CD4-positive, alpha-beta memory T cell (primary cell): ENCODE results near the gene EIF4EBP3. TPM values are rescaled to one million over a fixed set of nuclear protein-coding genes. Genes with fewer than 3 reads are reported as not detected.
A peak's percentile ranks its signal among the peaks of the same experiment; 100 is the strongest.

ENCODE experiments used
- CTCF ChIA-PET: fragments of 350-600 bp; sonication (Branson Sonifier 250); formaldehyde crosslinking; loops from one replicate; lab custom pipeline; 2021; ENCODE audit warnings: inconsistent platforms; ENCODE audit not compliant: partially characterized antibody; lab: Charles Lee
- POLR2A ChIA-PET: fragments of 350-600 bp; sonication (Branson Sonifier 250); formaldehyde crosslinking; loops from one replicate; lab custom pipeline; 2021; ENCODE audit not compliant: partially characterized antibody; lab: Charles Lee
- DNase-seq, 5 donors: peaks; one replicate each; pipeline versions ENCODE4 v3.0.0 to v3.0.0-alpha.2; 2020 to 2022; ENCODE audit warnings: mixed read lengths in 1 of 5
- H3K27ac ChIP-seq: one replicate; pipeline ENCODE4 v1.7.0; 2013; ENCODE audit warnings: low read depth, low read length
- H3K27me3 ChIP-seq: 2 replicates; pipeline ENCODE4 v1.7.0; 2013; ENCODE audit warnings: mild to moderate bottlenecking, low read length, moderate library complexity; ENCODE audit not compliant: insufficient read depth
- H3K36me3 ChIP-seq: 2 replicates; pipeline ENCODE4 v1.7.0; 2013; ENCODE audit warnings: mild to moderate bottlenecking, low read length, moderate library complexity; ENCODE audit not compliant: insufficient read depth
- H3K4me1 ChIP-seq: 2 replicates; pipeline ENCODE4 v1.7.0; 2013; ENCODE audit warnings: mild to moderate bottlenecking, low read length, moderate library complexity; ENCODE audit not compliant: insufficient read depth
- H3K4me3 ChIP-seq, 2 donors: one replicate each; pipeline ENCODE4 v1.7.0; 2013; ENCODE audit warnings: low read length in 2 of 2, mild to moderate bottlenecking in 1 of 2
- H3K9me3 ChIP-seq, 2 donors: one replicate each; pipeline ENCODE4 v1.7.0; 2013; ENCODE audit warnings: low read length in 2 of 2, control low read depth in 1 of 2; ENCODE audit not compliant: control insufficient read depth in 1 of 2
- H3K27ac Mint-ChIP-seq, 7 donors: one replicate each; pipeline ENCODE4 v1.8.0; 2020 to 2021; ENCODE audit warnings: mixed read lengths in 7 of 7, mild to moderate bottlenecking in 6 of 7, inconsistent platforms in 3 of 7, moderate library complexity in 3 of 7
- H3K27me3 Mint-ChIP-seq, 2 donors: one replicate each; pipeline ENCODE4 v1.8.0; 2020 to 2021; ENCODE audit warnings: mixed read lengths in 2 of 2
- H3K36me3 Mint-ChIP-seq, 2 donors: one replicate each; pipeline ENCODE4 v1.8.0; 2020 to 2021; ENCODE audit warnings: mixed read lengths in 2 of 2, inconsistent platforms in 1 of 2, mild to moderate bottlenecking in 1 of 2
- H3K4me1 Mint-ChIP-seq, 4 donors: one replicate each; pipeline ENCODE4 v1.8.0; 2020 to 2021; ENCODE audit warnings: mixed read lengths in 4 of 4, mild to moderate bottlenecking in 1 of 4
- H3K4me3 Mint-ChIP-seq, 8 donors: one replicate each; pipeline ENCODE4 v1.8.0; 2020 to 2021; ENCODE audit warnings: mixed read lengths in 8 of 8, mild to moderate bottlenecking in 7 of 8, moderate library complexity in 6 of 8, inconsistent platforms in 3 of 8
- H3K9me3 Mint-ChIP-seq, 8 donors: one replicate each; pipeline ENCODE4 v1.8.0; 2020 to 2021; ENCODE audit warnings: mixed read lengths in 8 of 8, mild to moderate bottlenecking in 5 of 8, inconsistent platforms in 3 of 8, moderate library complexity in 1 of 8
- intact Hi-C: fragments of 100-400 bp; cut with micrococcal nuclease; formaldehyde crosslinking; loops from one replicate; pipeline ENCODE4 v1.15.1; 2023
- microRNA-seq: library from miRNA; unstranded; fragments of <30 nt; microRNA quantifications from one replicate; pipeline ENCODE4 v1.2.0, GENCODE V29; 2021; ENCODE audit warnings: borderline replicate concordance, borderline number of aligned reads, borderline microRNAs expressed, mixed read lengths
- polyA plus RNA-seq, 2 donors: library from polyadenylated mRNA; unstranded; fragments of 300-500 nt; fragmentation: Illumina TruSeq; gene quantifications; one replicate each; pipeline ENCODE4 v1.2.3, GENCODE V29; 2021
- total RNA-seq, 2 experiments: library from RNA; stranded (reverse); gene quantifications; one replicate each; pipeline ENCODE4 v1.2.3, GENCODE V29; 2021

Gene EIF4EBP3
- total and polyA plus RNA-seq, 4 experiments from 2014 or later = 15.3 to 44.3 (median 25.3) TPM

DNA sequence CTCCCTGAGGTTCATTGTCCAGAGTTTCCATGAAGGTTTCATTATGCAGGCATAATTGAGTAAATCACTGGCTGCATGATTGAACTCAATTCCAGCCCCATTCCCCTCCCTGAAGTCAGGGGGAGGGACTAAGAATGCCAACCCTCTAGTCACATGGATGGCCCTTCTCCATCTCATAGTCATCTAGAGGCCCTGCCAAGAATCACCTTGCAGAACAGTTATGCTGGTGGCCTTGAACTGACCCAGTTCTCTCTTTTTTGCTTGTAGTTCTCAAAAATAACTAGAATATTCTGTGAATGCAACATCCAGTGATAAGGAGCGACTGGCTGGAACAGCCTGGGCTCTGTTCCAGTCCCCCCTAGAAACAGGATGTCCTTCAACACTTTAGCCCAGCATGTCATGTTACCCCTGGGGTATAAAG lies 48.9 kb downstream of the EIF4EBP3 start:
- CTCF ChIA-PET = no interaction called here

DNA sequence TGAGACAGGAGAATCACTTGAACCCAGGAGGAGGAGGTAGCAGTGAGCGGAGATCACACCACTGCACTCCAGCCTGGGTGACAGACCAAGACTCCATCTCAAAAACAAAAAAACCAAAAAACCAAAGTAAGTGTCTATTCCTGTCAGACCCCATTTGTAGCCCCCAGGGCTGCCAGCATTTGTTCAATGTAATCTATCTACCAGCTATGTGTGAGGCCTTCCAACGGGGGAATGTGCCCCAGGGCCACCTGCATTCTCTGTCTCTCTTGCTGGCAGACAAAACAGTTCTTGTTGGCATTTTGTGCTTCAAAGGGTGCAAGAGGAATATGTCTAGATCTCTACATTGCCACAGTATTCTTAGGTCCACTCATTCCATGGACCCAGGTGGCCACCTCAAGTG lies 51.4 kb downstream of the EIF4EBP3 start:
- H3K27me3 Mint-ChIP-seq = peaks cover 0 to 1% of the 10 kb centered on the region in 2 donors
- Histone ChIP-seq H3K27me3 (no peaks in the 10 kb centered on the region), H3K27ac (no peak overlapping the region), H3K4me3 (no peak overlapping the region), H3K9me3 (no peaks in the 10 kb centered on the region), H3K36me3 (no peaks in the 10 kb centered on the region), H3K4me1 (no peaks in the 10 kb centered on the region)
- H3K4me1 Mint-ChIP-seq = no peaks in the 10 kb centered on the region
- CTCF ChIA-PET = no interaction called here
- DNase-seq = no peak
- no peaks in the 10 kb centered on the region for H3K36me3 Mint-ChIP-seq
- no peak overlapping the region for H3K4me3 Mint-ChIP-seq
- peak overlapping the region in 1 of 7 donors; percentile 30 for H3K27ac Mint-ChIP-seq
- intact Hi-C loops = no loop called here
- H3K9me3 Mint-ChIP-seq = no peaks in the 10 kb centered on the region
- POLR2A ChIA-PET = no interaction called here

More for the DNA sequence above, 48.9 kb downstream of the EIF4EBP3 start:
- DNase-seq = no peak
- Mint-ChIP-seq H3K27me3 (peaks cover 0 to 1% of the 10 kb centered on the region in 2 donors), H3K27ac (no peak overlapping the region), H3K36me3 (no peaks in the 10 kb centered on the region), H3K4me3 (no peak overlapping the region), H3K4me1 (no peaks in the 10 kb centered on the region), H3K9me3 (no peaks in the 10 kb centered on the region)
- no peak overlapping the region for H3K27ac ChIP-seq
- POLR2A ChIA-PET = no interaction called here
- no peaks in the 10 kb centered on the region for H3K36me3 ChIP-seq
- intact Hi-C loops = no loop called here
- H3K4me3 ChIP-seq = no peak overlapping the region
- no peaks in the 10 kb centered on the region for H3K27me3 ChIP-seq
- H3K4me1 ChIP-seq = no peaks in the 10 kb centered on the region
- H3K9me3 ChIP-seq = no peaks in the 10 kb centered on the region

Small RNA genes lying within 50 kb of the gene (microRNA-seq; reads per million reads assigned to microRNA genes)
- gene MIR6831 = not detected

Other genes with a start within 250 kb of the EIF4EBP3 start
- 10 to 100 TPM; 24.8 to 26.2 TPM for gene PFDN1, start 244.6 kb upstream of the EIF4EBP3 start, total RNA-seq
- 100 to 1,000 TPM; 116 to 223 TPM for gene PFDN1, start 244.6 kb upstream of the EIF4EBP3 start, polyA plus RNA-seq
- gene HBEGF, start 201.1 kb upstream of the EIF4EBP3 start, total RNA-seq = under 1 TPM; 0.52 to 0.86 TPM
- 1 to 10 TPM; 1.2 to 2.4 TPM for gene HBEGF, start 201.1 kb upstream of the EIF4EBP3 start, polyA plus RNA-seq
- gene SLC4A9, start 187.5 kb upstream of the EIF4EBP3 start, total RNA-seq = not detected
- gene SLC4A9, start 187.5 kb upstream of the EIF4EBP3 start, polyA plus RNA-seq = not detected
- gene ANKHD1, start 145.8 kb upstream of the EIF4EBP3 start, total RNA-seq = 100 to 1,000 TPM; 228 to 252 TPM
- 100 to 1,000 TPM in 1 of 2 donors, 10 to 100 TPM in 1; 58.6 to 100 TPM for gene ANKHD1, start 145.8 kb upstream of the EIF4EBP3 start, polyA plus RNA-seq
- gene SRA1, start 9.8 kb downstream of the EIF4EBP3 start, total RNA-seq = 10 to 100 TPM; 24.5 to 26.6 TPM
- 10 to 100 TPM; 35.5 to 46.8 TPM for gene SRA1, start 9.8 kb downstream of the EIF4EBP3 start, polyA plus RNA-seq
- gene APBB3, start 16.9 kb downstream of the EIF4EBP3 start, total RNA-seq = 10 to 100 TPM; 72.9 to 75.4 TPM
- gene APBB3, start 16.9 kb downstream of the EIF4EBP3 start, polyA plus RNA-seq = 1 to 10 TPM; 2.1 to 4.9 TPM
- gene SLC35A4, start 17.2 kb downstream of the EIF4EBP3 start, total RNA-seq = 10 to 100 TPM; 49.0 to 59.4 TPM
- 100 to 1,000 TPM; 105 to 115 TPM for gene SLC35A4, start 17.2 kb downstream of the EIF4EBP3 start, polyA plus RNA-seq
- gene CD14, start 85.5 kb downstream of the EIF4EBP3 start, total RNA-seq = 1 to 10 TPM; 4.9 to 5.2 TPM
- 1 to 10 TPM; 2.7 to 3.2 TPM for gene CD14, start 85.5 kb downstream of the EIF4EBP3 start, polyA plus RNA-seq
- 10 to 100 TPM; 50.0 to 56.3 TPM for gene TMCO6, start 91.8 kb downstream of the EIF4EBP3 start, total RNA-seq
- 10 to 100 TPM; 15.7 to 18.3 TPM for gene TMCO6, start 91.8 kb downstream of the EIF4EBP3 start, polyA plus RNA-seq
- gene NDUFA2, start 100.0 kb downstream of the EIF4EBP3 start, total RNA-seq = 10 to 100 TPM; 38.0 TPM
- 100 to 1,000 TPM; 132 to 135 TPM for gene NDUFA2, start 100.0 kb downstream of the EIF4EBP3 start, polyA plus RNA-seq
- gene IK, start 100.2 kb downstream of the EIF4EBP3 start, total RNA-seq = 100 to 1,000 TPM; 178 to 185 TPM
- gene IK, start 100.2 kb downstream of the EIF4EBP3 start, polyA plus RNA-seq = 100 to 1,000 TPM; 147 to 205 TPM
- 10 to 100 TPM; 47.1 to 49.6 TPM for gene WDR55, start 117.2 kb downstream of the EIF4EBP3 start, total RNA-seq
- gene WDR55, start 117.2 kb downstream of the EIF4EBP3 start, polyA plus RNA-seq = 10 to 100 TPM; 12.4 to 19.5 TPM
- gene DND1, start 125.9 kb downstream of the EIF4EBP3 start, total RNA-seq = 1 to 10 TPM; 4.0 to 5.0 TPM
- not detected for gene DND1, start 125.9 kb downstream of the EIF4EBP3 start, polyA plus RNA-seq
- gene HARS1, start 143.7 kb downstream of the EIF4EBP3 start, total RNA-seq = 10 to 100 TPM; 60.7 to 63.5 TPM
- gene HARS1, start 143.7 kb downstream of the EIF4EBP3 start, polyA plus RNA-seq = 10 to 100 TPM; 70.8 to 72.9 TPM
- gene HARS2, start 143.8 kb downstream of the EIF4EBP3 start, total RNA-seq = 10 to 100 TPM; 61.6 to 67.5 TPM
- gene HARS2, start 143.8 kb downstream of the EIF4EBP3 start, polyA plus RNA-seq = 10 to 100 TPM; 17.8 to 26.5 TPM
- 10 to 100 TPM; 56.3 to 57.4 TPM for gene ZMAT2, start 152.8 kb downstream of the EIF4EBP3 start, total RNA-seq
- 10 to 100 TPM; 65.9 to 76.5 TPM for gene ZMAT2, start 152.8 kb downstream of the EIF4EBP3 start, polyA plus RNA-seq
- gene PCDHA1, start 238.5 kb downstream of the EIF4EBP3 start, total RNA-seq = not detected
- gene PCDHA1, start 238.5 kb downstream of the EIF4EBP3 start, polyA plus RNA-seq = not detected
- gene PCDHA2, start 247.2 kb downstream of the EIF4EBP3 start, total RNA-seq = not detected
- not detected for gene PCDHA2, start 247.2 kb downstream of the EIF4EBP3 start, polyA plus RNA-seq